BE2C (cell line): Measurements from ENCODE around the gene SUN2.

Experiments used
- DNase-seq: peaks from one replicate; pipeline ENCODE4 v3.0.0-alpha.2; 2020
- H3K27me3 ChIP-seq: fragments of 250-450 bp; sonication (Bioruptor Pico); 2 replicates; pipeline ENCODE4 v1.5.1; 2020; ENCODE audit warnings: mild to moderate bottlenecking
- H3K36me3 ChIP-seq: fragments of 250-450 bp; sonication (Bioruptor Pico); 2 replicates; pipeline ENCODE4 v1.5.1; 2020; ENCODE audit warnings: mild to moderate bottlenecking
- H3K4me1 ChIP-seq: fragments of 250-450 bp; sonication (Bioruptor Pico); 2 replicates; pipeline ENCODE4 v1.5.1; 2020
- H3K4me3 ChIP-seq: 2 replicates; pipeline ENCODE4 v1.5.1; 2011; ENCODE audit warnings: low read depth, low read length
- H3K9me3 ChIP-seq: fragments of 250-450 bp; sonication (Bioruptor Pico); 2 replicates; pipeline ENCODE4 v1.5.1; 2020
- TF ChIP-seq, protein P1 (sequence below): IDR thresholded peaks from 2 replicates; pipeline ENCODE4 v1.5.1; 2012; ENCODE audit warnings: mild to moderate bottlenecking, low read depth, low read length

Gene SUN2

GRCh38 chr22:38684895-38685294 is 70.9 kb downstream of the SUN2 start:
- H3K4me1 ChIP-seq, result no peaks in the 10 kb centered on the region

More at GRCh38 chr22:38684895-38685294, 70.9 kb downstream of the SUN2 start:
- no peak for DNase-seq
- no peak overlapping the region for H3K4me3 ChIP-seq
- TF ChIP-seq, protein P1, sequence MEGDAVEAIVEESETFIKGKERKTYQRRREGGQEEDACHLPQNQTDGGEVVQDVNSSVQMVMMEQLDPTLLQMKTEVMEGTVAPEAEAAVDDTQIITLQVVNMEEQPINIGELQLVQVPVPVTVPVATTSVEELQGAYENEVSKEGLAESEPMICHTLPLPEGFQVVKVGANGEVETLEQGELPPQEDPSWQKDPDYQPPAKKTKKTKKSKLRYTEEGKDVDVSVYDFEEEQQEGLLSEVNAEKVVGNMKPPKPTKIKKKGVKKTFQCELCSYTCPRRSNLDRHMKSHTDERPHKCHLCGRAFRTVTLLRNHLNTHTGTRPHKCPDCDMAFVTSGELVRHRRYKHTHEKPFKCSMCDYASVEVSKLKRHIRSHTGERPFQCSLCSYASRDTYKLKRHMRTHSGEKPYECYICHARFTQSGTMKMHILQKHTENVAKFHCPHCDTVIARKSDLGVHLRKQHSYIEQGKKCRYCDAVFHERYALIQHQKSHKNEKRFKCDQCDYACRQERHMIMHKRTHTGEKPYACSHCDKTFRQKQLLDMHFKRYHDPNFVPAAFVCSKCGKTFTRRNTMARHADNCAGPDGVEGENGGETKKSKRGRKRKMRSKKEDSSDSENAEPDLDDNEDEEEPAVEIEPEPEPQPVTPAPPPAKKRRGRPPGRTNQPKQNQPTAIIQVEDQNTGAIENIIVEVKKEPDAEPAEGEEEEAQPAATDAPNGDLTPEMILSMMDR, result no peak
- H3K36me3 ChIP-seq, result peaks cover 53% of the 10 kb centered on the region
- no peaks in the 10 kb centered on the region for H3K9me3 ChIP-seq
- H3K27me3 ChIP-seq, result no peaks in the 10 kb centered on the region
